ENCODE measurements around the gene SLC25A17.
A peak's percentile ranks its signal among the peaks of the same experiment; 100 is the strongest.
"Not testable (repeated sequence)": the region's sequence is repeated elsewhere in the genome, so short reads cannot be mapped to it uniquely, and the experiment has no call there.

SLC25A17 gene

GRCh38 chr22:40751250-40751649 is 67.9 kb downstream of the SLC25A17 start:
- no peak for DNase-seq

- DNase-seq, result no peak
Measured at GRCh38 chr22:40749829-40750228, 69.3 kb downstream of the SLC25A17 start.

- DNase-seq, result no peak
Measured at GRCh38 chr22:40748388-40749355, 70.5 kb downstream of the SLC25A17 start.

GRCh38 chr22:40747361-40747760 is 71.8 kb downstream of the SLC25A17 start:
- no peak for DNase-seq

- DNase-seq, result no peak
Measured at GRCh38 chr22:40746428-40747220, 72.5 kb downstream of the SLC25A17 start.

- no peak for DNase-seq
Measured at GRCh38 chr22:40743768-40744167, 75.4 kb downstream of the SLC25A17 start.

GRCh38 chr22:40741116-40741515 is 78.0 kb downstream of the SLC25A17 start:
- DNase-seq, result no peak

GRCh38 chr22:40739721-40740120 is 79.4 kb downstream of the SLC25A17 start:
- DNase-seq, result no peak

- DNase-seq, result no peak
Measured at GRCh38 chr22:40733919-40734318, 85.2 kb downstream of the SLC25A17 start.

GRCh38 chr22:40732999-40733292 is 86.2 kb downstream of the SLC25A17 start:
- no peak for DNase-seq

- no peak for DNase-seq
Measured at GRCh38 chr22:40729284-40729683, 89.9 kb downstream of the SLC25A17 start.

- peak; percentile 42 for DNase-seq
Measured at GRCh38 chr22:40728731-40729189, 90.4 kb downstream of the SLC25A17 start.

- no peak for DNase-seq
Measured at GRCh38 chr22:40727964-40728615, 91.1 kb downstream of the SLC25A17 start.

GRCh38 chr22:40727070-40727963 is 91.8 kb downstream of the SLC25A17 start:
- DNase-seq, result no peak

GRCh38 chr22:40726514-40726913 is 92.6 kb downstream of the SLC25A17 start:
- no peak for DNase-seq

GRCh38 chr22:40723396-40723933 is 95.7 kb downstream of the SLC25A17 start:
- DNase-seq, result no peak

- peak; percentile 41 for DNase-seq
Measured at GRCh38 chr22:40721266-40721665, 97.9 kb downstream of the SLC25A17 start.

- DNase-seq, result peak; percentile 62
Measured at GRCh38 chr22:40720538-40721256, 98.4 kb downstream of the SLC25A17 start.

- not testable (repeated sequence) for DNase-seq
Measured at GRCh38 chr22:40720156-40720537, 99.0 kb downstream of the SLC25A17 start.

Measured in fibroblast of skin of right quadriceps (primary cell).